Measurements from ENCODE around the gene ATF7IP2. TPM values are rescaled to one million over a fixed set of nuclear protein-coding genes. Genes with fewer than 3 reads are reported as not detected.

ATF7IP2 gene
- total and polyA plus RNA-seq, 2 donors (not counting 3 experiments of a cell fraction or from before 2014, with no cell fraction given) = 9.7 to 14.6 TPM

DNA sequence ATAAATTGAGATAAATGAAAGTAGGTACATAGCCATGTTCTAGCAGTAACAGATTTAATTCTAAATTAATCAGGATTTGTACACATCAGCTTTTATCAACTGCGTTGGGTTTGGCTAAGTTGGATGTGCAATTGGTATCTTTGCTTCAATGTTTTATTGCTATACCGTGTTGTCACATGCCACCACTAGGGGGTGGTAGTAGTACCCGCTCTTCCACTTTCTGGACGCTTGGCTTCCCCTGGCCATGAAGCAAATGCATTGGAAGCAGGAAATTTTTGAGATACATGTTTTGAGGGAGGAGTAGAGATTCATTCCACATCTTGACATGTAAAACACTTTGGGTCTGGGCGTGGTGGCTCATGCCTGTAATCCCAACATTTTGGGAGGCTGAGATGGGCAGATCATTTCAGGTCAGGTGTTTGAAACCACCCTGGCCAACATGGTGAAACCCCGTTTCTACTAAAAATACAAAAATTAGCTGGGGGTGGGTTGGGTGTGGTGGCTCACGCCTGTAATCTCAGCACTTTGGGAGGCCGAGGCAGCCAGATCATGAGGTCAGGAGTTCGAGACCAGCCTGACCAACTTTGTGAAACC is 135.9 kb downstream of the ATF7IP2 start:
- H2AFZ ChIP-seq (ENCODE audit: low read depth, low read length) = no peak overlapping the region
- H3K4me1 ChIP-seq (ENCODE audit: control insufficient read depth, extremely low read depth, insufficient read depth, low read length) = no peaks in the 10 kb centered on the region
- no peaks in the 10 kb centered on the region for H4K20me1 ChIP-seq (replicated peaks; ENCODE audit: control insufficient read depth, extremely low read depth, insufficient read depth, low read length)
- BruUV-seq (replicated peaks) = no TSS peak
- no peak overlapping the region for H3K27ac ChIP-seq (ENCODE audit: insufficient read depth, low read depth, low read length)
- ChIA-PET POLR2A (interaction anchor here (0.6 kb wide), 1 partner anchor 216 kb away, joined by 5 read pairs; no protein-coding TSS in a partner anchor), CTCF (interaction anchor here (0.7 to 5.8 kb wide), 17 partner anchors 8 to 404 kb away, joined by 3 to 99 read pairs (median 5); partner anchors contain the start of gene EMP2)
- dilution Hi-C loops (cut with MboI; ENCODE audit: extremely low pct_ligation_motif_present, low sequenced_read_pairs) = no loop called here
- no peaks in the 10 kb centered on the region for H3K9me3 ChIP-seq (replicated peaks; ENCODE audit: control insufficient read depth, insufficient read depth, low read length)
- H3K9me1 ChIP-seq (replicated peaks; ENCODE audit: control insufficient read depth, extremely low read depth, insufficient read depth, low read length) = no peaks in the 10 kb centered on the region
- no peaks in the 10 kb centered on the region for H3K27me3 ChIP-seq (ENCODE audit: control insufficient read depth in 2 of 2, insufficient read depth in 2 of 2, low read length in 2 of 2)
- peak; percentile 78 for FAIRE-seq
- intact Hi-C loops (cut with micrococcal nuclease) = loop anchor here (1.0 kb wide), 3 partner anchors 59 to 397 kb away; partner anchors contain the start of gene EMP2
- TF ChIP-seq POLR2AphosphoS5 (IDR thresholded peaks at IDR 0.05; ENCODE audit: insufficient read depth, low read depth, low read length) = no peak
- TF ChIP-seq, protein P1, sequence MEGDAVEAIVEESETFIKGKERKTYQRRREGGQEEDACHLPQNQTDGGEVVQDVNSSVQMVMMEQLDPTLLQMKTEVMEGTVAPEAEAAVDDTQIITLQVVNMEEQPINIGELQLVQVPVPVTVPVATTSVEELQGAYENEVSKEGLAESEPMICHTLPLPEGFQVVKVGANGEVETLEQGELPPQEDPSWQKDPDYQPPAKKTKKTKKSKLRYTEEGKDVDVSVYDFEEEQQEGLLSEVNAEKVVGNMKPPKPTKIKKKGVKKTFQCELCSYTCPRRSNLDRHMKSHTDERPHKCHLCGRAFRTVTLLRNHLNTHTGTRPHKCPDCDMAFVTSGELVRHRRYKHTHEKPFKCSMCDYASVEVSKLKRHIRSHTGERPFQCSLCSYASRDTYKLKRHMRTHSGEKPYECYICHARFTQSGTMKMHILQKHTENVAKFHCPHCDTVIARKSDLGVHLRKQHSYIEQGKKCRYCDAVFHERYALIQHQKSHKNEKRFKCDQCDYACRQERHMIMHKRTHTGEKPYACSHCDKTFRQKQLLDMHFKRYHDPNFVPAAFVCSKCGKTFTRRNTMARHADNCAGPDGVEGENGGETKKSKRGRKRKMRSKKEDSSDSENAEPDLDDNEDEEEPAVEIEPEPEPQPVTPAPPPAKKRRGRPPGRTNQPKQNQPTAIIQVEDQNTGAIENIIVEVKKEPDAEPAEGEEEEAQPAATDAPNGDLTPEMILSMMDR (IDR thresholded peaks at IDR 0.05; ENCODE audit: extremely low read depth in 1 of 2, insufficient read depth in 1 of 2, low read depth in 1 of 2, low read length in 2 of 2) = peak; percentile 69 to 82
- no peak overlapping the region for H3K4me3 ChIP-seq (replicated peaks in 1 of 3; ENCODE audit: insufficient read depth in 1 of 3, low read depth in 1 of 3, low read length in 3 of 3)
- no peaks in the 10 kb centered on the region for H3K36me3 ChIP-seq (ENCODE audit: control insufficient read depth in 2 of 2, extremely low read depth in 1 of 2, insufficient read depth in 2 of 2, low read length in 2 of 2)
- H3K9ac ChIP-seq (replicated peaks; ENCODE audit: extremely low read depth, insufficient read depth, low read length) = no peak overlapping the region
- DNase-seq (ENCODE audit: low read depth, low spot score) = peak; percentile 49
- H3K79me2 ChIP-seq (ENCODE audit: control insufficient read depth, insufficient read depth, low read length) = no peaks in the 10 kb centered on the region
- H3K4me2 ChIP-seq (ENCODE audit: insufficient read depth, low read length) = no peak overlapping the region

GRCh38 chr16:10522966-10523365 is 137.1 kb downstream of the ATF7IP2 start:
- no peak for TF ChIP-seq EZH2 (IDR thresholded peaks at IDR 0.05; ENCODE audit: borderline replicate concordance, low read depth, low read length, severe bottlenecking)
- no peak for TF ChIP-seq JUN (IDR thresholded peaks at IDR 0.05; ENCODE audit: borderline replicate concordance, insufficient read depth, insufficient read length, low read depth)
- TF ChIP-seq POLR2A (IDR thresholded peaks at IDR 0.05; ENCODE audit: low read depth, low read length) = no peak
- no peak for TF ChIP-seq MAX (IDR thresholded peaks at IDR 0.05; ENCODE audit: insufficient read depth, insufficient read length)
- TF ChIP-seq MYC (IDR thresholded peaks at IDR 0.05; ENCODE audit: low read depth, low read length) = no peak
- TF ChIP-seq, protein P1 (IDR thresholded peaks at IDR 0.05; ENCODE audit: extremely low read depth in 1 of 2, insufficient read depth in 1 of 2, low read depth in 1 of 2, low read length in 2 of 2) = no peak
- no peak for TF ChIP-seq GATA2 (IDR thresholded peaks at IDR 0.05; ENCODE audit: insufficient read depth, insufficient read length, low read depth, low read length)
- TF ChIP-seq POLR2AphosphoS5 (IDR thresholded peaks at IDR 0.05; ENCODE audit: insufficient read depth, low read depth, low read length) = no peak
- TF ChIP-seq FOS (IDR thresholded peaks at IDR 0.05; ENCODE audit: borderline replicate concordance, insufficient read depth, low read length) = no peak
- Histone ChIP-seq H3K27me3 (ENCODE audit: control insufficient read depth in 2 of 2, insufficient read depth in 2 of 2, low read length in 2 of 2) (no peaks in the 10 kb centered on the region), H3K9me1 (replicated peaks; ENCODE audit: control insufficient read depth, extremely low read depth, insufficient read depth, low read length) (no peaks in the 10 kb centered on the region), H3K4me1 (ENCODE audit: control insufficient read depth, extremely low read depth, insufficient read depth, low read length) (no peaks in the 10 kb centered on the region), H4K20me1 (replicated peaks; ENCODE audit: control insufficient read depth, extremely low read depth, insufficient read depth, low read length) (no peaks in the 10 kb centered on the region), H3K4me2 (ENCODE audit: insufficient read depth, low read length) (no peak overlapping the region), H2AFZ (ENCODE audit: low read depth, low read length) (no peak overlapping the region), H3K36me3 (ENCODE audit: control insufficient read depth in 2 of 2, extremely low read depth in 1 of 2, insufficient read depth in 2 of 2, low read length in 2 of 2) (no peaks in the 10 kb centered on the region), H3K27ac (ENCODE audit: insufficient read depth, low read depth, low read length) (no peak overlapping the region), H3K9ac (replicated peaks; ENCODE audit: extremely low read depth, insufficient read depth, low read length) (no peak overlapping the region), H3K4me3 (replicated peaks in 1 of 3; ENCODE audit: insufficient read depth in 1 of 3, low read depth in 1 of 3, low read length in 3 of 3) (no peak overlapping the region), H3K9me3 (replicated peaks; ENCODE audit: control insufficient read depth, insufficient read depth, low read length) (no peaks in the 10 kb centered on the region), H3K79me2 (ENCODE audit: control insufficient read depth, insufficient read depth, low read length) (no peaks in the 10 kb centered on the region)
- FAIRE-seq (no peak), DNase-seq (ENCODE audit: low read depth, low spot score) (no peak)
- no TSS peak for BruUV-seq (replicated peaks)
- dilution Hi-C loops (cut with MboI; ENCODE audit: extremely low pct_ligation_motif_present, low sequenced_read_pairs) = no loop called here
- ChIA-PET POLR2A (no interaction called here), CTCF (interaction anchor here (0.6 to 5.8 kb wide), 17 partner anchors 8 to 403 kb away, joined by 3 to 99 read pairs (median 5); partner anchors contain the start of gene EMP2)
- intact Hi-C loops (cut with micrococcal nuclease) = no loop called here
